HCT116 (cell line): ENCODE measurements around the gene TBCC. TPM values are rescaled to one million over a fixed set of nuclear protein-coding genes. Genes with fewer than 3 reads are reported as not detected.

ENCODE experiments used
- ATAC-seq: fragments of 200-7000 bp; cut with Tn5 transposase; 2 replicates; pipeline ENCODE4 v1.9.1; 2020; ENCODE audit warnings: mild to moderate bottlenecking, moderate library complexity
- BruUV-seq: library from RNA; stranded (reverse); fragments of 400-500 nt; replicated peaks from 2 replicates; lab custom pipeline; 2021; lab: Mats Ljungman, UMichigan
- CTCF ChIA-PET: fragments of 300-600 bp; sonication (Branson Sonifier 250); formaldehyde crosslinking; loops from one replicate; lab custom pipeline; 2021; ENCODE audit warnings: antibody characterized with exemption; lab: Charles Lee
- POLR2A ChIA-PET: fragments of 300-600, 350-600 bp; sonication (Branson Sonifier 250); formaldehyde crosslinking; loops from one replicate; lab custom pipeline; 2021; ENCODE audit warnings: antibody characterized with exemption; lab: Charles Lee
- RAD21 ChIA-PET, 2 experiments: fragments of 300-600 bp; sonication (Branson Sonifier 250); formaldehyde crosslinking; loops; one replicate each; lab custom pipeline; 2023; ENCODE audit warnings: low total read pairs in 2 of 2; ENCODE audit not compliant: uncharacterized antibody in 2 of 2, unreplicated experiment in 2 of 2, low non-redundant PET in 1 of 2; lab: Charles Lee
- DNase-seq: peaks from one replicate; pipeline ENCODE4 v3.0.0-alpha.2; 2010; ENCODE audit warnings: low read depth, low spot score
- H2AFZ ChIP-seq: fragments of 200-600 bp; shearing (Covaris generic), sonication (generic); 2 replicates; pipeline ENCODE4 v1.6.1; 2017; ENCODE audit warnings: low read depth, mixed run types, mixed read lengths, antibody characterized with exemption, low read length; ENCODE audit not compliant: poor library complexity, severe bottlenecking
- H3K27ac ChIP-seq: 2 replicates; pipeline ENCODE4 v1.5.1; 2012; ENCODE audit warnings: low read depth, low read length
- H3K27me3 ChIP-seq: fragments of 200-600 bp; sonication (generic); 2 replicates; pipeline ENCODE4 v1.6.1; 2016; ENCODE audit warnings: mixed run types, low read length, mixed read lengths; ENCODE audit not compliant: insufficient read depth
- H3K36me3 ChIP-seq, 2 experiments: fragments of 200-500 bp in 1 of 2; fragments of 200-600 bp in 1 of 2; sonication (Bioruptor generic) in 1 of 2; sonication (generic) in 1 of 2; 2 replicates each; pipeline versions ENCODE4 v1.5.1 to v1.6.1; 2014 to 2016; ENCODE audit warnings: low read length in 2 of 2, inconsistent platforms in 1 of 2, mixed read lengths in 1 of 2, mixed run types in 1 of 2; ENCODE audit not compliant: insufficient read depth in 2 of 2, control insufficient read depth in 1 of 2
- H3K4me1 ChIP-seq, 2 experiments: fragments of 200-600 bp in 1 of 2; sonication (generic) in 1 of 2; 2 replicates each; pipeline versions ENCODE4 v1.5.1 to v1.6.1; 2012 to 2017; ENCODE audit warnings: low read length in 2 of 2, inconsistent platforms in 1 of 2, mild to moderate bottlenecking in 1 of 2, mixed read lengths in 1 of 2, mixed run types in 1 of 2, moderate library complexity in 1 of 2; ENCODE audit not compliant: insufficient read depth in 2 of 2, control insufficient read depth in 1 of 2
- H3K4me2 ChIP-seq: fragments of 200-600 bp; sonication (generic); 2 replicates; pipeline ENCODE4 v1.6.1; 2017; ENCODE audit warnings: mixed run types, low read length, mixed read lengths
- H3K4me3 ChIP-seq, 2 experiments: fragments of 200-600 bp in 1 of 2; sonication (generic) in 1 of 2; replicated peaks in 1 of 2; 2 replicates each; pipeline ENCODE4 v1.5.1; 2011 to 2016; ENCODE audit warnings: low read length in 2 of 2, control low read depth in 1 of 2, low read depth in 1 of 2, mild to moderate bottlenecking in 1 of 2, mixed read lengths in 1 of 2, mixed run types in 1 of 2
- H3K79me2 ChIP-seq: fragments of 200-600 bp; sonication (generic); 2 replicates; pipeline ENCODE4 v1.6.1; 2017; ENCODE audit warnings: mild to moderate bottlenecking, mixed run types, low read length, moderate library complexity, mixed read lengths; ENCODE audit not compliant: insufficient read depth
- H3K9ac ChIP-seq: fragments of 200-600 bp; sonication (generic); 2 replicates; pipeline ENCODE4 v1.6.1; 2016; ENCODE audit warnings: low read length, mixed read lengths
- H3K9me2 ChIP-seq: fragments of 200-600 bp; sonication (generic), shearing (Covaris generic); 2 replicates; pipeline ENCODE4 v1.6.1; 2017; ENCODE audit warnings: mixed run types, mild to moderate bottlenecking, moderate library complexity; ENCODE audit not compliant: insufficient read depth
- H3K9me3 ChIP-seq, 2 experiments: fragments of 200-500 bp in 1 of 2; fragments of 200-600 bp in 1 of 2; sonication (Bioruptor generic) in 1 of 2; sonication (generic) in 1 of 2; 2 replicates each; pipeline ENCODE4 v1.6.1; 2014 to 2017; ENCODE audit warnings: low read length in 2 of 2, mixed read lengths in 2 of 2, inconsistent platforms in 1 of 2, low read depth in 1 of 2, mild to moderate bottlenecking in 1 of 2, mixed run types in 1 of 2, moderate library complexity in 1 of 2; ENCODE audit not compliant: control insufficient read depth in 1 of 2, insufficient read depth in 1 of 2
- H4K20me1 ChIP-seq: fragments of 200-600 bp; sonication (generic), shearing (Covaris generic); 2 replicates; pipeline ENCODE4 v1.6.1; 2017; ENCODE audit warnings: mixed run types, mild to moderate bottlenecking, moderate library complexity; ENCODE audit not compliant: insufficient read depth
- CBX3 ChIP-seq: IDR thresholded peaks from 2 replicates; pipeline ENCODE4 v1.6.1; 2012; ENCODE audit warnings: low read depth
- ELF1 ChIP-seq: IDR thresholded peaks from 2 replicates; pipeline ENCODE4 v1.6.1; 2012; ENCODE audit warnings: low read depth, borderline replicate concordance
- MAX ChIP-seq: IDR thresholded peaks from 2 replicates; pipeline ENCODE4 v1.6.1; 2012
- POLR2A ChIP-seq: IDR thresholded peaks from 2 replicates; pipeline ENCODE4 v1.7.0; 2011; ENCODE audit warnings: borderline replicate concordance; ENCODE audit not compliant: insufficient read depth, insufficient read length; ENCODE audit errors: extremely low read depth
- POLR2AphosphoS5 ChIP-seq: IDR thresholded peaks from 2 replicates; pipeline ENCODE4 v1.6.1; 2011; ENCODE audit warnings: mild to moderate bottlenecking, low read depth, low read length, moderate library complexity
- SRF ChIP-seq: IDR thresholded peaks from 2 replicates; pipeline ENCODE4 v1.6.1; 2012; ENCODE audit warnings: low read depth
- YY1 ChIP-seq: IDR thresholded peaks from 2 replicates; pipeline ENCODE4 v1.6.1; 2011; ENCODE audit warnings: low read length, low read depth, moderate library complexity, mild to moderate bottlenecking; ENCODE audit not compliant: insufficient replicate concordance; ENCODE audit errors: extremely low read depth
- ZBTB33 ChIP-seq: IDR thresholded peaks from 2 replicates; pipeline ENCODE4 v1.6.1; 2011; ENCODE audit warnings: mild to moderate bottlenecking, low read length, moderate library complexity; ENCODE audit not compliant: insufficient replicate concordance; ENCODE audit errors: extremely low read depth
- ZFX ChIP-seq: fragments of 450-650 bp; IDR thresholded peaks from 2 replicates; pipeline ENCODE4 v1.6.1; 2017
- intact Hi-C: fragments of 100-400 bp; cut with micrococcal nuclease; formaldehyde crosslinking; loops from 2 replicates; pipeline ENCODE4 v1.10.0; 2022
- total RNA-seq: library from RNA; stranded (reverse); gene quantifications from one replicate; pipeline ENCODE4 v1.2.1, GENCODE V29; 2021; ENCODE audit not compliant: unreplicated experiment
- TF ChIP-seq, protein P1 (sequence below): IDR thresholded peaks from 2 replicates; pipeline ENCODE4 v1.6.1; 2012; ENCODE audit warnings: low read depth

TBCC gene
- total RNA-seq, 1 experiment from 2014 or later: 17.1 TPM

- CTCF ChIA-PET: no interaction called here
- Histone ChIP-seq H3K36me3 (no peaks in the 10 kb centered on the region), H3K4me3 (no peak overlapping the region), H3K9me3 (no peaks in the 10 kb centered on the region), H3K9ac (no peak overlapping the region), H3K4me1 (peaks cover 17 to 32% of the 10 kb centered on the region in 2 experiments), H4K20me1 (no peaks in the 10 kb centered on the region)
- DNase-seq: no peak
- BruUV-seq: no TSS peak
- POLR2A ChIA-PET: interaction anchor here (2.2 kb wide), 1 partner anchor 15 kb away, joined by 5 read pairs; the partner anchor contains the start of gene TBCC
- intact Hi-C loops: no loop called here
- no peak for ATAC-seq
- TF ChIP-seq ELF1: no peak
- no peak for TF ChIP-seq POLR2A
- no peak for TF ChIP-seq POLR2AphosphoS5
- TF ChIP-seq ZFX: no peak
- no peak for TF ChIP-seq ZBTB33
- TF ChIP-seq, protein P1, sequence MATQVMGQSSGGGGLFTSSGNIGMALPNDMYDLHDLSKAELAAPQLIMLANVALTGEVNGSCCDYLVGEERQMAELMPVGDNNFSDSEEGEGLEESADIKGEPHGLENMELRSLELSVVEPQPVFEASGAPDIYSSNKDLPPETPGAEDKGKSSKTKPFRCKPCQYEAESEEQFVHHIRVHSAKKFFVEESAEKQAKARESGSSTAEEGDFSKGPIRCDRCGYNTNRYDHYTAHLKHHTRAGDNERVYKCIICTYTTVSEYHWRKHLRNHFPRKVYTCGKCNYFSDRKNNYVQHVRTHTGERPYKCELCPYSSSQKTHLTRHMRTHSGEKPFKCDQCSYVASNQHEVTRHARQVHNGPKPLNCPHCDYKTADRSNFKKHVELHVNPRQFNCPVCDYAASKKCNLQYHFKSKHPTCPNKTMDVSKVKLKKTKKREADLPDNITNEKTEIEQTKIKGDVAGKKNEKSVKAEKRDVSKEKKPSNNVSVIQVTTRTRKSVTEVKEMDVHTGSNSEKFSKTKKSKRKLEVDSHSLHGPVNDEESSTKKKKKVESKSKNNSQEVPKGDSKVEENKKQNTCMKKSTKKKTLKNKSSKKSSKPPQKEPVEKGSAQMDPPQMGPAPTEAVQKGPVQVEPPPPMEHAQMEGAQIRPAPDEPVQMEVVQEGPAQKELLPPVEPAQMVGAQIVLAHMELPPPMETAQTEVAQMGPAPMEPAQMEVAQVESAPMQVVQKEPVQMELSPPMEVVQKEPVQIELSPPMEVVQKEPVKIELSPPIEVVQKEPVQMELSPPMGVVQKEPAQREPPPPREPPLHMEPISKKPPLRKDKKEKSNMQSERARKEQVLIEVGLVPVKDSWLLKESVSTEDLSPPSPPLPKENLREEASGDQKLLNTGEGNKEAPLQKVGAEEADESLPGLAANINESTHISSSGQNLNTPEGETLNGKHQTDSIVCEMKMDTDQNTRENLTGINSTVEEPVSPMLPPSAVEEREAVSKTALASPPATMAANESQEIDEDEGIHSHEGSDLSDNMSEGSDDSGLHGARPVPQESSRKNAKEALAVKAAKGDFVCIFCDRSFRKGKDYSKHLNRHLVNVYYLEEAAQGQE: no peak
- TF ChIP-seq MAX: no peak
- TF ChIP-seq CBX3: no peak
- TF ChIP-seq SRF: no peak
- no peak for TF ChIP-seq YY1
- TF ChIP-seq, all 23 proteins: peak for 0
- Histone ChIP-seq H3K27ac (no peak overlapping the region), H3K79me2 (no peaks in the 10 kb centered on the region), H3K27me3 (no peaks in the 10 kb centered on the region), H3K9me2 (no peaks in the 10 kb centered on the region), H2AFZ (no peak overlapping the region), H3K4me2 (no peak overlapping the region)
- RAD21 ChIA-PET: no interaction called here
Observed at GRCh38 chr6:42761287-42762067, 15.6 kb upstream of the TBCC start.
